Stimulated activated CD8-positive, alpha-beta memory T cell treated with anti-CD3 and anti-CD28 coated beads, Interleukin-4, amount 100 ng/mL, for 1 hour (primary cell): Measurements from ENCODE around the gene HOGA1.
"Not testable (repeated sequence)": the region's sequence is repeated elsewhere in the genome, so short reads cannot be mapped to it uniquely, and the experiment has no call there.

Experiments
- DNase-seq, 2 donors: peaks; one replicate each; pipeline ENCODE4 v3.0.0-alpha.2; 2020; ENCODE audit warnings: low read depth in 2 of 2, low spot score in 1 of 2

The HOGA1 gene

GRCh38 chr10:97554336-97554735 is 29.9 kb upstream of the HOGA1 start:
- not testable (repeated sequence) for DNase-seq

GRCh38 chr10:97555541-97555940 is 28.6 kb upstream of the HOGA1 start:
- not testable (repeated sequence) for DNase-seq

- not testable (repeated sequence) for DNase-seq
These were observed 23.3 kb upstream of the HOGA1 start for GRCh38 chr10:97560731-97561381.

- not testable (repeated sequence) for DNase-seq
These were observed 22.7 kb upstream of the HOGA1 start for GRCh38 chr10:97561386-97562077.

GRCh38 chr10:97562329-97562728 is 21.9 kb upstream of the HOGA1 start:
- not testable (repeated sequence) for DNase-seq

GRCh38 chr10:97563337-97563736 is 20.9 kb upstream of the HOGA1 start:
- no peak for DNase-seq

- no peak for DNase-seq
These were observed 19.4 kb upstream of the HOGA1 start for GRCh38 chr10:97564776-97565175.

GRCh38 chr10:97566336-97566996 is 17.7 kb upstream of the HOGA1 start:
- no peak for DNase-seq

- DNase-seq, result no peak
These were observed 16.3 kb upstream of the HOGA1 start for GRCh38 chr10:97567891-97568290.

- no peak for DNase-seq
These were observed 13.9 kb upstream of the HOGA1 start for GRCh38 chr10:97570146-97570788.

- no peak for DNase-seq
These were observed 13.3 kb upstream of the HOGA1 start for GRCh38 chr10:97570789-97571471.

GRCh38 chr10:97571622-97572021 is 12.6 kb upstream of the HOGA1 start:
- no peak for DNase-seq

GRCh38 chr10:97572214-97572989 is 11.8 kb upstream of the HOGA1 start, which contains the start of gene ANKRD2:
Gene ANKRD2, plus strand, starts transcription at chr10:97572779. Its CDS starts 10 bp downstream, at chr10:97572789.
- peak; percentile 14 to 21 for DNase-seq

GRCh38 chr10:97573021-97573420 is 11.2 kb upstream of the HOGA1 start:
- no peak for DNase-seq

GRCh38 chr10:97573672-97574071 is 10.5 kb upstream of the HOGA1 start:
- no peak for DNase-seq

- DNase-seq, result no peak
These were observed 9.6 kb upstream of the HOGA1 start for GRCh38 chr10:97574374-97575126.

GRCh38 chr10:97575127-97575668 is 9.0 kb upstream of the HOGA1 start:
- no peak for DNase-seq

- DNase-seq, result not testable (repeated sequence)
These were observed 7.7 kb upstream of the HOGA1 start for GRCh38 chr10:97576487-97576886.

GRCh38 chr10:97577701-97578100 is 6.5 kb upstream of the HOGA1 start:
- no peak for DNase-seq
